ENCODE data around the gene HAPLN1. TPM values are rescaled to one million over a fixed set of nuclear protein-coding genes. Genes with fewer than 3 reads are reported as not detected.

Gene HAPLN1
- total RNA-seq, result 1 to 10 TPM in 1 of 4 donors, not detected in 3; 2.0 TPM

- H3K36me3 ChIP-seq, result no peaks in the 10 kb centered on the region
- H3K27me3 ChIP-seq, result no peaks in the 10 kb centered on the region
- no peaks in the 10 kb centered on the region for H3K4me1 ChIP-seq
- H3K9me3 ChIP-seq, result no peaks in the 10 kb centered on the region
- no peak for DNase-seq
- H3K27ac ChIP-seq, result no peak within 1 kb of the TSS
- intact Hi-C loops (cut with DNase I; ENCODE audit: low total_unique reads), result no loop called here
- no peak for TF ChIP-seq POLR2A (IDR thresholded peaks at IDR 0.05)
- TF ChIP-seq, protein P1, sequence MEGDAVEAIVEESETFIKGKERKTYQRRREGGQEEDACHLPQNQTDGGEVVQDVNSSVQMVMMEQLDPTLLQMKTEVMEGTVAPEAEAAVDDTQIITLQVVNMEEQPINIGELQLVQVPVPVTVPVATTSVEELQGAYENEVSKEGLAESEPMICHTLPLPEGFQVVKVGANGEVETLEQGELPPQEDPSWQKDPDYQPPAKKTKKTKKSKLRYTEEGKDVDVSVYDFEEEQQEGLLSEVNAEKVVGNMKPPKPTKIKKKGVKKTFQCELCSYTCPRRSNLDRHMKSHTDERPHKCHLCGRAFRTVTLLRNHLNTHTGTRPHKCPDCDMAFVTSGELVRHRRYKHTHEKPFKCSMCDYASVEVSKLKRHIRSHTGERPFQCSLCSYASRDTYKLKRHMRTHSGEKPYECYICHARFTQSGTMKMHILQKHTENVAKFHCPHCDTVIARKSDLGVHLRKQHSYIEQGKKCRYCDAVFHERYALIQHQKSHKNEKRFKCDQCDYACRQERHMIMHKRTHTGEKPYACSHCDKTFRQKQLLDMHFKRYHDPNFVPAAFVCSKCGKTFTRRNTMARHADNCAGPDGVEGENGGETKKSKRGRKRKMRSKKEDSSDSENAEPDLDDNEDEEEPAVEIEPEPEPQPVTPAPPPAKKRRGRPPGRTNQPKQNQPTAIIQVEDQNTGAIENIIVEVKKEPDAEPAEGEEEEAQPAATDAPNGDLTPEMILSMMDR (IDR thresholded peaks at IDR 0.05), result no peak
- H3K4me3 ChIP-seq, result peak within 1 kb of the TSS; percentile 17 to 39
These were observed at the start of gene HAPLN1 for GRCh38 chr5:83720836-83721537. Gene HAPLN1 (minus strand): TSS chr5:83720855. CDS start chr5:83673523, 47,332 bp downstream.

DNA sequence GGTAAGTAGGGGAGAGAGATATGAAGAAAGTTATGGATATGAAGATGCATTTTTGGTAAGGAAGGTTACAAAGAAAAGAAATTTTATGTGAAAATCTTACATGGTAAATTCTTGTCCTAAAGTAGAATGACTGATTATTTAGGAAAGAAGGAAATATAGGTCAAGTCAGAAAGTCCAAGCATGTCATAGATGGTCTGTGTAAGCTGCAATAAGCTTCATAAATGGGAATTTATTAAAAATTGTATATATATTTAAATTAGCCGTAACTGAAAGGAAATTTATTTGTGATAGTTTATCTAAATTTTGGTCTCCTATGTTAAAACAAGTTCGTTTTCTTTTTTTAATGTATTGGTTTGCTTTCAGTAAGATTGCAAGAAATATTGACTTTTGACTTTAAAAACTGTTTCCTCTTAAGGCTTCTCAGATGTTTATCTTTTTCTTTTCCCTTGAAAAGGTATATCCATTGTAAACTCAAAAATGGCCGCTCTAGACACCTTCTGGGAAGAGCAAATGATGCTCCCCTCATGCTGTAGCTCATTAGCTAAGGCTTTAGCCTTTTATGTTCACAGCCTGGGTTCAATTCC, 46.8 kb upstream of the HAPLN1 start:
- Histone ChIP-seq H3K27me3 (no peaks in the 10 kb centered on the region), H3K36me3 (no peaks in the 10 kb centered on the region), H3K9me3 (no peaks in the 10 kb centered on the region), H3K27ac (no peak overlapping the region), H3K4me1 (no peaks in the 10 kb centered on the region), H3K4me3 (no peak overlapping the region)
- no peak for DNase-seq
- TF ChIP-seq POLR2A (IDR thresholded peaks at IDR 0.05), result no peak
- TF ChIP-seq, protein P1 (IDR thresholded peaks at IDR 0.05), result no peak
- intact Hi-C loops (cut with DNase I; ENCODE audit: low total_unique reads), result no loop called here

DNA sequence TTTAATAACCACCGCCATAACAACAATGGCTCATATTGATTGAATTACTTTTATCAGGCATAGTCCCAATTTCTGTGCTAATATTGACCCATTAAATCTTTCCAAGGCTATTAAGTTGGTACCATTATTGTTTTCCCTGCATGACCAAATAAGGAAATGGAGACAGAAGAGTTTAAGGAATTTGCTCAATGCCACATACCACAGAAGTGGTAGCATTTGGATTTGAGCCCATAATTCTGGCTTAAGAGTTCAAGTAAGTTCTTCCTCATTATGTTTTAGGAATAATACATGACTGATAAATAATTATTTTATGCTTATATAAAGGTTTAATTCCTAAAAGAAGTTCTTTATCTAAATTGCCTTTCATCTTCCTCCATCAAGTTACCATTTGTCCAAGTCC, 43.4 kb upstream of the HAPLN1 start:
- no peaks in the 10 kb centered on the region for H3K9me3 ChIP-seq
- intact Hi-C loops (cut with DNase I; ENCODE audit: low total_unique reads), result no loop called here
- no peak overlapping the region for H3K27ac ChIP-seq
- H3K4me3 ChIP-seq, result no peak overlapping the region
- DNase-seq, result no peak
- no peaks in the 10 kb centered on the region for H3K27me3 ChIP-seq
- TF ChIP-seq POLR2A (IDR thresholded peaks at IDR 0.05), result no peak
- TF ChIP-seq, protein P1 (IDR thresholded peaks at IDR 0.05), result no peak
- H3K36me3 ChIP-seq, result no peaks in the 10 kb centered on the region
- no peaks in the 10 kb centered on the region for H3K4me1 ChIP-seq

DNA sequence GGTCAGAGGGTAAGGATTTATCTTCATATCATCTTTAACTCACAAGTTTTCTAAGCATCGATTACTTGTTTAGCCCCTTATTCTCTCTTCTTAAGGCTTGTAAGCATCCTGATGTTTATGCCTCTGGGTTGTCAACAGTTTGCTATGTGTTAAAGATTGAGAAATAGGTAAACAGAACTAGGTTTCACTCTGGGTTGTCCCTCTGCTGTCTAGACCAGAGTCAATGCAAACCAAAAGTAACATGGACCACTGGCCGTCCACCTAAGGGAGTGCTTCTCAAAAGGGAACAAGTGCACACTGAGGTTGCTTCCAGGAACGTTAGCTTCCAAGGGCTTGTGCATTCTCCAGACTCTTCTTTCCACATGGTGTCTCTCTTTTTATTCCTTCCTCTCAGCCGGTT, 39.9 kb upstream of the HAPLN1 start:
- intact Hi-C loops (cut with DNase I; ENCODE audit: low total_unique reads), result no loop called here
- no peak overlapping the region for H3K27ac ChIP-seq
- TF ChIP-seq POLR2A (IDR thresholded peaks at IDR 0.05), result no peak
- TF ChIP-seq, protein P1 (IDR thresholded peaks at IDR 0.05), result no peak
- H3K36me3 ChIP-seq, result no peaks in the 10 kb centered on the region
- no peaks in the 10 kb centered on the region for H3K9me3 ChIP-seq
- H3K4me1 ChIP-seq, result no peaks in the 10 kb centered on the region
- no peak for DNase-seq
- no peak overlapping the region for H3K4me3 ChIP-seq
- H3K27me3 ChIP-seq, result no peaks in the 10 kb centered on the region

DNA sequence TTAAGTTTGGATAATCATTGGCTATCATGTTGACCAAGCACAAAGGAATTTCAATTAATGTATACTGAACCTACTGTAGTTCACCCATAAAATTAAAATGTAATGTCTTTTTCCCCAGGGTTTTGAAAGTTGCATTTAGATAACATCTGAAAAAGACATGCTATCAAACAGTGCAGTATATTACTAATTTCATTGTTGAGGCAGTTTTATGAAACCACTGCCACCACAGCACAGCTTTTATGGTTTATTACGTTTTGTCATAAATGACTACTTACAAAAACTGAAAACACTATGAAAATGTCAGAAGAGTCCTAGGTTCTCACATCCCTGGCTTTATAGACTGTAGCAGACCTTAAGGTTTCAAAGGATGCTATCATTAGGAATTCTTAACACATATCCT, 32.0 kb upstream of the HAPLN1 start:
- no peaks in the 10 kb centered on the region for H3K9me3 ChIP-seq
- DNase-seq, result no peak
- no peaks in the 10 kb centered on the region for H3K27me3 ChIP-seq
- intact Hi-C loops (cut with DNase I; ENCODE audit: low total_unique reads), result no loop called here
- TF ChIP-seq, protein P1 (IDR thresholded peaks at IDR 0.05), result no peak
- no peak for TF ChIP-seq POLR2A (IDR thresholded peaks at IDR 0.05)
- H3K4me3 ChIP-seq, result no peak overlapping the region
- no peaks in the 10 kb centered on the region for H3K4me1 ChIP-seq
- no peak overlapping the region for H3K27ac ChIP-seq
- no peaks in the 10 kb centered on the region for H3K36me3 ChIP-seq
